Activated gamma-delta T cell treated with Interleukin-2 at 50 U/mL for 16 hours (primary cell): ENCODE measurements around the gene OR1A2.
"Not testable (repeated sequence)": the region's sequence is repeated elsewhere in the genome, so short reads cannot be mapped to it uniquely, and the experiment has no call there.

Experiments
- DNase-seq: peaks from one replicate; pipeline ENCODE4 v3.0.0-alpha.2; 2020

The OR1A2 gene

GRCh38 chr17:3197219-3197618, at the start of gene OR1A2:
TSS of gene OR1A2 (plus strand) at chr17:3197519. CDS start at chr17:3197519, 0 bp downstream.
- DNase-seq, result no peak

GRCh38 chr17:3157218-3157617, 40.1 kb upstream of the OR1A2 start:
- no peak for DNase-seq

- no peak for DNase-seq
Measured at GRCh38 chr17:3167574-3167973, 29.7 kb upstream of the OR1A2 start.

- DNase-seq, result no peak
Measured at GRCh38 chr17:3189961-3190360, 7.4 kb upstream of the OR1A2 start.

- no peak for DNase-seq
Measured at GRCh38 chr17:3207367-3207766, 10.0 kb downstream of the OR1A2 start, which contains the start of gene OR1A1. TSS of gene OR1A1 (plus strand) at chr17:3207667. CDS start at chr17:3215621, 7,954 bp downstream.

- DNase-seq, result no peak
Measured at GRCh38 chr17:3208484-3208883, 11.2 kb downstream of the OR1A2 start.

- no peak for DNase-seq
Measured at GRCh38 chr17:3213001-3213400, 15.7 kb downstream of the OR1A2 start.

- DNase-seq, result no peak
Measured at GRCh38 chr17:3213587-3213986, 16.3 kb downstream of the OR1A2 start.

GRCh38 chr17:3219978-3220377, 22.7 kb downstream of the OR1A2 start:
- DNase-seq, result not testable (repeated sequence)

- no peak for DNase-seq
Measured at GRCh38 chr17:3221850-3222249, 24.5 kb downstream of the OR1A2 start.

GRCh38 chr17:3222505-3222904, 25.2 kb downstream of the OR1A2 start:
- DNase-seq, result no peak

- not testable (repeated sequence) for DNase-seq
Measured at GRCh38 chr17:3224721-3225352, 27.5 kb downstream of the OR1A2 start.

GRCh38 chr17:3232300-3232699, 35.0 kb downstream of the OR1A2 start:
- not testable (repeated sequence) for DNase-seq

GRCh38 chr17:3238685-3239084, 41.4 kb downstream of the OR1A2 start:
- peak; percentile 7 for DNase-seq

GRCh38 chr17:3241044-3241443, 43.7 kb downstream of the OR1A2 start:
- DNase-seq, result not testable (repeated sequence)

GRCh38 chr17:3244841-3245240, 47.5 kb downstream of the OR1A2 start:
- not testable (repeated sequence) for DNase-seq
